ENCODE measurements around the gene ZNF8.

GRCh38 chr19:58330458-58330857 is 51.7 kb downstream of the ZNF8 start:
- TF ChIP-seq CTCF (conservative IDR thresholded peaks at IDR 0.05; ENCODE audit: low read length) (no peak), EZH2phosphoT487 (IDR thresholded peaks at IDR 0.05; ENCODE audit: borderline replicate concordance) (no peak)

Measured in Loucy (cell line).